ENCODE results near the gene SMARCC1.

SMARCC1 gene

DNA sequence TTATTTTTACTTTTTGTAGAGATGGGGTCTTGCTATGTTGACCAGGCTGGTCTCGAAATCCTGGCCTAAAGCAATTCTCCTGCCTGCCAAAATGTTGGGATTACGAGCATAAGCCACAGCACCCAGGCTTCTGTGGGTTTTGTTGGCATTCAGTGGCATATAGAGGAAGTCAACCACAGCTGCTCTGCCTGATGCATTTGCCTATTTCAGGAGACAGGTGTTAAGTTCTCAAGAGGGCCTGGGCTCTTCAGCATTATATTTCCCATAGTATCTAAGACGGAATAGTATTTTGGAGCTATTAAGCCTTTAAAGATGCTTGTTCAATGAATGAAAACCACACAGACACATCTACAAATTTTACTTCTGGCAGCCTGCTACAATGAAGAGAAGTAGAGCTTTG, 129.6 kb downstream of the SMARCC1 start:
- no peak for DNase-seq
- H3K27ac ChIP-seq, result no peak overlapping the region
- H3K36me3 ChIP-seq, result peaks cover 75% of the 10 kb centered on the region
- no peak for TF ChIP-seq CTCF (IDR thresholded peaks at IDR 0.05; ENCODE audit: low read depth, low read length)
- no peak overlapping the region for H3K4me3 ChIP-seq (ENCODE audit: low read depth, low read length)
- no peaks in the 10 kb centered on the region for H3K9me3 ChIP-seq (ENCODE audit: severe bottlenecking)
- no peaks in the 10 kb centered on the region for H3K27me3 ChIP-seq (ENCODE audit: insufficient read depth, low read depth, severe bottlenecking)

- H3K9me3 ChIP-seq (ENCODE audit: severe bottlenecking), result no peaks in the 10 kb centered on the region
- H3K4me3 ChIP-seq (ENCODE audit: low read depth, low read length), result no peak overlapping the region
- no peaks in the 10 kb centered on the region for H3K27me3 ChIP-seq (ENCODE audit: insufficient read depth, low read depth, severe bottlenecking)
- DNase-seq, result no peak
- no peak overlapping the region for H3K27ac ChIP-seq
- TF ChIP-seq CTCF (IDR thresholded peaks at IDR 0.05; ENCODE audit: low read depth, low read length), result no peak
- H3K36me3 ChIP-seq, result peaks cover 68% of the 10 kb centered on the region
Observed at GRCh38 chr3:47650294-47650693, 131.4 kb downstream of the SMARCC1 start.

DNA sequence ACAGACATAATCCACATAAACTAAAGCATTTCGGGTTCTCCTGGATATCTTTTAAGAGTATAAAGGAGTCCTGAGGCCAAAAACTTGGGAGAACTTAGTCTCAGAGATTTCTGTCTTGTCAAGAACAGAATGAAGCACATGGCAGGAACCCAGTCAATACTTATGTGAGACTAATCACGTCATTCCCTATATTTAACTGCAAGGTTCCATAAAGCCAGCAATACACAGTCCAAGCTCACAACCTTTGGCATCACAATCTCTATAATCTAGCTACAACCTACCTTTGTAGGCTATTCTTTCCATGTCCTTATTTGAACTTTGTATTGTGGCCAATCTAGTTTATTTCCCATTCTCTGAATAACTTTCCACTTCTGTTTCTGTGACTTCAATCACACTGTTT, 134.1 kb downstream of the SMARCC1 start:
- no peaks in the 10 kb centered on the region for H3K9me3 ChIP-seq (ENCODE audit: severe bottlenecking)
- no peak overlapping the region for H3K4me3 ChIP-seq (ENCODE audit: low read depth, low read length)
- H3K27ac ChIP-seq, result no peak overlapping the region
- DNase-seq, result no peak
- peaks cover 62% of the 10 kb centered on the region for H3K36me3 ChIP-seq
- no peaks in the 10 kb centered on the region for H3K27me3 ChIP-seq (ENCODE audit: insufficient read depth, low read depth, severe bottlenecking)
- TF ChIP-seq CTCF (IDR thresholded peaks at IDR 0.05; ENCODE audit: low read depth, low read length), result no peak

DNA sequence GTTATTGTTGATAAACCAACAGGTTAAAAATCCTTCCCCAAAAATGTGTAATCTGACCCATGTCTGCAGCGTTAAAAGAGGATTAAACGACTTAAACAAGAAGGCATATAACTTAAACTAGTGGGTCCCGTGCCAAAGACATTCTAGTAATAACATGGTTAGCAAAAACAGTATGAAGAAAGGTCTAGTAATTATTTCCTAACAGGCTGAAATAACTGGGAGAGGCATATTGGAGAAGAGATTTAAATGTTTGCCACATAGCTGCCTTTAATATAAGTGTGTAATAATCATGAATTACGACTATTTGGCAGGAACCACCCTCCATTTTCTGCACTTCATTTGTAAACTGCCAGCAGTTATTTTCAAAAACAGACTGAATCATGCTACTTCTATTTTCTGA, 135.3 kb downstream of the SMARCC1 start:
- H3K9me3 ChIP-seq (ENCODE audit: severe bottlenecking), result no peaks in the 10 kb centered on the region
- no peak overlapping the region for H3K27ac ChIP-seq
- no peak for TF ChIP-seq CTCF (IDR thresholded peaks at IDR 0.05; ENCODE audit: low read depth, low read length)
- no peak for DNase-seq
- H3K27me3 ChIP-seq (ENCODE audit: insufficient read depth, low read depth, severe bottlenecking), result no peaks in the 10 kb centered on the region
- H3K4me3 ChIP-seq (ENCODE audit: low read depth, low read length), result no peak overlapping the region
- peaks cover 71% of the 10 kb centered on the region for H3K36me3 ChIP-seq

GRCh38 chr3:47645551-47645950, 136.1 kb downstream of the SMARCC1 start:
- no peak for DNase-seq
- Histone ChIP-seq H3K9me3 (ENCODE audit: severe bottlenecking) (no peaks in the 10 kb centered on the region), H3K36me3 (peaks cover 69% of the 10 kb centered on the region), H3K27ac (no peak overlapping the region), H3K4me3 (ENCODE audit: low read depth, low read length) (no peak overlapping the region), H3K27me3 (ENCODE audit: insufficient read depth, low read depth, severe bottlenecking) (no peaks in the 10 kb centered on the region)
- TF ChIP-seq CTCF (IDR thresholded peaks at IDR 0.05; ENCODE audit: low read depth, low read length), result no peak

DNA sequence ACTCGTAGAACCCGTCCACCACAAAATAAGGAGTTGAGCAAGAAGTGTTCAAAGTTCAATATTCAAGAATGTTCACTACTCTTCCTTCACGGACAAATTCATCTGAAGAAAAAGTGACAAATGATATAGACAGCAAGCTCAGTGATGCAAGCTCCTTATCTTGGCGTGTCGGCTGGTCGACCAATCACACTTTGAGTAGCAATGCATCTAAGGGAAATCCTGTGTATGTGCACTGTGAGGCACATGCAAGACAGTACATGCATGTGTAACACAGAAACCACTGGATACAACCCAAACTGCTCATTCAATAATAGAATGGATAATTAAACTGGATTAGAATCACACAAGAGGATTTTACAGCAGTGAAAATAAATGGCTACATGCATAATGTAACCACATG, 138.6 kb downstream of the SMARCC1 start:
- no peak for TF ChIP-seq CTCF (IDR thresholded peaks at IDR 0.05; ENCODE audit: low read depth, low read length)
- Histone ChIP-seq H3K4me3 (ENCODE audit: low read depth, low read length) (no peak overlapping the region), H3K27ac (no peak overlapping the region), H3K27me3 (ENCODE audit: insufficient read depth, low read depth, severe bottlenecking) (no peaks in the 10 kb centered on the region), H3K9me3 (ENCODE audit: severe bottlenecking) (no peaks in the 10 kb centered on the region), H3K36me3 (peaks cover 61% of the 10 kb centered on the region)
- no peak for DNase-seq

All from WERI-Rb-1 (cell line).